Transverse colon (tissue), 3 donors: Measurements from ENCODE around the gene STYK1.

Experiments
- POLR2A ChIP-seq: fragments of 450-650 bp; IDR thresholded peaks from one replicate; pipeline ENCODE4 v1.6.1; 2016; ENCODE audit warnings: antibody characterized with exemption, mild to moderate bottlenecking, moderate library complexity
- TF ChIP-seq, protein P1 (sequence below), 5 experiments: fragments of 200-600 bp in 3 of 5; fragments of 450-650 bp in 2 of 5; sonication (generic) in 3 of 5; IDR thresholded peaks; 1 replicate in 2 of 5; 2 replicates in 3 of 5; pipeline ENCODE4 v1.5.1; 2016 to 2017; ENCODE audit warnings: antibody characterized with exemption in 5 of 5, inconsistent platforms in 3 of 5, mild to moderate bottlenecking in 2 of 5, moderate library complexity in 1 of 5

- TF ChIP-seq, protein P1, sequence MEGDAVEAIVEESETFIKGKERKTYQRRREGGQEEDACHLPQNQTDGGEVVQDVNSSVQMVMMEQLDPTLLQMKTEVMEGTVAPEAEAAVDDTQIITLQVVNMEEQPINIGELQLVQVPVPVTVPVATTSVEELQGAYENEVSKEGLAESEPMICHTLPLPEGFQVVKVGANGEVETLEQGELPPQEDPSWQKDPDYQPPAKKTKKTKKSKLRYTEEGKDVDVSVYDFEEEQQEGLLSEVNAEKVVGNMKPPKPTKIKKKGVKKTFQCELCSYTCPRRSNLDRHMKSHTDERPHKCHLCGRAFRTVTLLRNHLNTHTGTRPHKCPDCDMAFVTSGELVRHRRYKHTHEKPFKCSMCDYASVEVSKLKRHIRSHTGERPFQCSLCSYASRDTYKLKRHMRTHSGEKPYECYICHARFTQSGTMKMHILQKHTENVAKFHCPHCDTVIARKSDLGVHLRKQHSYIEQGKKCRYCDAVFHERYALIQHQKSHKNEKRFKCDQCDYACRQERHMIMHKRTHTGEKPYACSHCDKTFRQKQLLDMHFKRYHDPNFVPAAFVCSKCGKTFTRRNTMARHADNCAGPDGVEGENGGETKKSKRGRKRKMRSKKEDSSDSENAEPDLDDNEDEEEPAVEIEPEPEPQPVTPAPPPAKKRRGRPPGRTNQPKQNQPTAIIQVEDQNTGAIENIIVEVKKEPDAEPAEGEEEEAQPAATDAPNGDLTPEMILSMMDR (IDR thresholded peaks at IDR 0.05), result no peak
- TF ChIP-seq POLR2A, result no peak
These were observed 19.8 kb downstream of the STYK1 start for GRCh38 chr12:10654003-10654402.
